SK-N-SH treated with all-trans-retinoic acid at 6 μM for 48 hours (cell line): ENCODE results near the gene JAK1.

ENCODE experiments used
- BACH2 ChIP-seq: fragments of 250-450 bp; sonication (Bioruptor Pico); IDR thresholded peaks from 2 replicates; pipeline ENCODE4 v1.9.0; 2021; ENCODE audit warnings: mild to moderate bottlenecking, borderline replicate concordance
- CREB5 ChIP-seq: fragments of 250-450 bp; sonication (Bioruptor Pico); IDR thresholded peaks from 2 replicates; pipeline ENCODE4 v1.5.1; 2020; ENCODE audit warnings: low read depth, mild to moderate bottlenecking, moderate library complexity
- CSRNP3 ChIP-seq: fragments of 250-450 bp; sonication (Bioruptor Pico); IDR thresholded peaks from 2 replicates; pipeline ENCODE4 v1.5.1; 2021; ENCODE audit warnings: mild to moderate bottlenecking, moderate library complexity
- ISL1 ChIP-seq: fragments of 250-450 bp; sonication (Bioruptor Pico); IDR thresholded peaks from 2 replicates; pipeline ENCODE4 v2.1.2; 2022; ENCODE audit warnings: mild to moderate bottlenecking, moderate library complexity
- PATZ1 ChIP-seq: fragments of 250-450 bp; sonication (Bioruptor Pico); IDR thresholded peaks from 2 replicates; pipeline ENCODE4 v1.8.0; 2020; ENCODE audit warnings: mild to moderate bottlenecking, moderate library complexity, borderline replicate concordance
- POU6F1 ChIP-seq: fragments of 250-450 bp; sonication (Bioruptor Pico); IDR thresholded peaks from 2 replicates; pipeline ENCODE4 v1.8.0; 2021; ENCODE audit warnings: low read depth, mild to moderate bottlenecking, moderate library complexity, borderline replicate concordance
- RARB ChIP-seq: fragments of 250-450 bp; sonication (Bioruptor Pico); IDR thresholded peaks from 2 replicates; pipeline ENCODE4 v1.8.0; 2021; ENCODE audit warnings: mild to moderate bottlenecking, moderate library complexity
- TCF4 ChIP-seq: fragments of 250-450 bp; sonication (Bioruptor Pico); IDR thresholded peaks from 2 replicates; pipeline ENCODE4 v1.8.0; 2021; ENCODE audit warnings: mild to moderate bottlenecking, moderate library complexity, borderline replicate concordance
- ZFP3 ChIP-seq: fragments of 250-450 bp; sonication (Bioruptor Pico); IDR thresholded peaks from 2 replicates; pipeline ENCODE4 v1.5.0; 2020; ENCODE audit warnings: mild to moderate bottlenecking, moderate library complexity
- ZFP30 ChIP-seq: fragments of 450-650 bp; formaldehyde crosslinking; IDR thresholded peaks from 2 replicates; pipeline ENCODE4 v1.5.0; 2022; ENCODE audit warnings: mild to moderate bottlenecking, moderate library complexity

GRCh38 chr1:64844175-64844574, 122.2 kb downstream of the JAK1 start:
- no peak for TF ChIP-seq ZFP30
- TF ChIP-seq CSRNP3 (CRISPR knock-in tag): no peak
- no peak for TF ChIP-seq TCF4 (CRISPR knock-in tag)
- no peak for TF ChIP-seq BACH2 (CRISPR knock-in tag)
- TF ChIP-seq ZFP3 (CRISPR knock-in tag): no peak
- TF ChIP-seq ISL1 (CRISPR knock-in tag): no peak
- no peak for TF ChIP-seq PATZ1 (CRISPR knock-in tag)
- TF ChIP-seq RARB (CRISPR knock-in tag): no peak
- TF ChIP-seq CREB5 (CRISPR knock-in tag): no peak
- no peak for TF ChIP-seq POU6F1 (CRISPR knock-in tag)
